Astrocyte of the cerebellum (primary cell): ENCODE measurements around the gene STK38.
"Not testable (repeated sequence)": the region's sequence is repeated elsewhere in the genome, so short reads cannot be mapped to it uniquely, and the experiment has no call there.

ENCODE experiments used
- DNase-seq: peaks from one replicate; pipeline ENCODE4 v3.0.0-alpha.2; 2011; ENCODE audit warnings: low read depth
- H3K4me3 ChIP-seq: 2 replicates; pipeline ENCODE4 v1.5.1; 2011; ENCODE audit warnings: mild to moderate bottlenecking, low read depth, low read length, moderate library complexity
- CTCF ChIP-seq: IDR thresholded peaks from 2 replicates; pipeline ENCODE4 v1.5.1; 2012; ENCODE audit warnings: low read length, low read depth, moderate library complexity, mild to moderate bottlenecking; ENCODE audit errors: missing control alignments
- in situ Hi-C: cut with HindIII; loops from 2 replicates; pipeline ENCODE4 v1.10.0; 2017; ENCODE audit warnings: low sequenced_read_pairs

The STK38 gene

GRCh38 chr6:36577301-36577700 is 30.0 kb upstream of the STK38 start:
- TF ChIP-seq CTCF = no peak
- peak; percentile 53 for DNase-seq
- in situ Hi-C loops = no loop called here
- no peak overlapping the region for H3K4me3 ChIP-seq

DNA sequence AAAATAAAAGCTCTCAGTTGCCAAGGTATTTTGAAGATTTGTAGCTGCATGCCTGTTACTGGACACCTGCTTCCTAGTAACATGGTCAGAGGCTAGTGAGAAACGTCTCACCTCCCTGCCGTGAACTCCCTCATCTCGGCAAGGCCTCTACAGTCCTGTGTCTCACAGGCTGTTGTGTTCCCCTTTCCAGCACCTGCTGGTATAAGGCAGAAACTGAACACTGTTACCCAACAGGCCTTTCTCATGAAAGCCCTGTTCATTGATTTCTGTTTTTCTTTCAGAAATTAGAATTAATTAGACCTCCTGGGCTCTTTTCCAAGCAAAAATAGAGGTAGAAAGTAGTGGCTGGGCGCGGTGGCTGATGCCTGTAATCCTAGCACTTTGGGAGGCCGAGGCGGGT is 29.3 kb upstream of the STK38 start:
- no peak for DNase-seq
- no peak overlapping the region for H3K4me3 ChIP-seq
- in situ Hi-C loops = no loop called here
- no peak for TF ChIP-seq CTCF

GRCh38 chr6:36574679-36575078 is 27.4 kb upstream of the STK38 start:
- in situ Hi-C loops = no loop called here
- DNase-seq = no peak
- H3K4me3 ChIP-seq = no peak overlapping the region
- TF ChIP-seq CTCF = no peak

GRCh38 chr6:36572353-36573311 is 25.4 kb upstream of the STK38 start:
- in situ Hi-C loops, H3K4me3 ChIP-seq, DNase-seq: not testable (repeated sequence)

DNA sequence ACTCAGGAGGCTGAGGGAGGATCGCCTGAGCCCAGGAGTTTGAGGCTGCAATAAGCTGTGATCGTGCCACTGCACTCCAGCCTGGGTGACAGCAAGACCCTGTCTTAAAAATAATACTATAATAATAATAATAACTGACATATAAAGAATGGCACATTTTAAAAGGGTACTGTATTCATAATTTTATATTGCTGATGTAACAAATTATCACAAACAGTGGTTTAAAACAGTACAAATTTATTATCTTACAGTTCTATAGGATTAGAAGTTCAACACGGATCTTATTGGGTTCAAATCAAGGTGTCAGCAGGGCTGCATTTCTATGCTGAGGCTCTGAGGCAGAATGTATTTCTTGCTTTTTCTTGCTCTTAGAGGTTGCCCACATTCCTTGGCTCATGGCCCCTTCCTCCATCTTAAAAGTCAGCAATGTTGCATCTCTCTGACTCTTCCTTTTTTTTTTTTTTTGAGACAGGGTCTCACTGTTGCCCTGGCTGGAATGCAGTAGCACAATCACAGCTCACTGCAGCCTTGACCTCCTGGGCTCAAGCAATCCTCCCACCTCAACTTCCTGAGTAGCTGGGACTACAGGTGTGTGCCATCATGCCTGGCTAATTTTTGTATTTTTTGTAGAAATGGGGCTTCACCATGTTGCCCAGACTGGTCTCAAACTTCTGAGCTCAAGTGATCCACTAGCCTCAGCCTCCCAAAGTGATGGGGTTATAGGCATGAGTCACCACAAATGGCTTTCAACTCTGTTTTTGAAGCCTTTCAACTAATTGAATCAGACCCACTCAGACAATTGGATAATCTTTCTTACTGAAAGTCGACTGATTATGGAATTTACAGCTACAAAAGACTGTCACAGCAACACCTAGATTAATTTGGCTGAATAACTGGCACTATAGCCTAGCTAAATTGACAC is 24.1 kb upstream of the STK38 start:
- in situ Hi-C loops = no loop called here
- TF ChIP-seq CTCF = no peak

DNA sequence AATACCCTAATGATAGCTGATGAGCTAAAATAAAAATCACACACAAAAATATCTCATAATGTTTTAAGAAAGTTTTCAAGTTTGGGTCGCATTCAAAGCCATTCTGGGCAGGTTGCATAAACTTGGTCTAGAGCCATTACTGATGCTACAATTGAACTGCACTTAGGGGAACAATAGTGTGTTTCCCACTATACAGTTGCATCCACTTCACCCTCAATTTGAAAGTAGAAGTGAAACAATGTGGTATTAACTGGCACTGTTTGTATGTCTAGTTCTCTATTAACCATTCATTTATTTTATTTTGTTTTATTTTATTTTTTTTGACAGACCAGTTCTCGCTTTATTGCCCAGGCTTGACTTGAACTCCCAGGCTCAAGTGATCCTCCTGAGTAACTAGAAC is 23.0 kb upstream of the STK38 start:
- no peak overlapping the region for H3K4me3 ChIP-seq
- no peak for DNase-seq
- TF ChIP-seq CTCF = no peak
- in situ Hi-C loops = no loop called here

More for the DNA sequence above, 24.1 kb upstream of the STK38 start:
- no peak for DNase-seq
- no peak overlapping the region for H3K4me3 ChIP-seq
